ENCODE data around the gene NOSIP. TPM values are rescaled to one million over a fixed set of nuclear protein-coding genes. Genes with fewer than 3 reads are reported as not detected.

Gene NOSIP
- total RNA-seq, 2 donors from 2014 or later: 58.0 to 62.3 TPM

GRCh38 chr19:49614096-49614833, 33.9 kb upstream of the NOSIP start:
- no peaks in the 10 kb centered on the region for H3K4me1 ChIP-seq (ENCODE audit: control insufficient read depth, insufficient read depth, low read length)
- Mint-ChIP-seq H3K27ac (no peak overlapping the region), H3K27me3 (ENCODE audit: insufficient read depth) (no peaks in the 10 kb centered on the region), H3K36me3 (ENCODE audit: low read depth) (peaks cover 77% of the 10 kb centered on the region), H3K9me3 (no peaks in the 10 kb centered on the region), H3K4me1 (no peaks in the 10 kb centered on the region), H3K4me3 (no peak overlapping the region)
- H3K36me3 ChIP-seq (ENCODE audit: control insufficient read depth, insufficient read depth, low read length): peaks cover 69% of the 10 kb centered on the region
- 96 to 97% methylated on average over 11 to 19 of the region's 19 CpGs for WGBS, 2 experiments (ENCODE audit: insufficient coverage in 1 of 2, insufficient read length in 1 of 2)
- TF ChIP-seq CTCF (conservative IDR thresholded peaks at IDR 0.05): no peak
- no peaks in the 10 kb centered on the region for H3K27me3 ChIP-seq (ENCODE audit: control insufficient read depth, insufficient read depth, low read length, poor library complexity, severe bottlenecking)
- H3K9me3 ChIP-seq (ENCODE audit: control insufficient read depth, low read length): no peaks in the 10 kb centered on the region
- H3K27ac ChIP-seq (ENCODE audit: low read depth, low read length): no peak overlapping the region
- no peak overlapping the region for H3K9ac ChIP-seq (ENCODE audit: extremely low read depth, low read length, poor library complexity, severe bottlenecking)
- DNase-seq: no peak
- H3K4me3 ChIP-seq (ENCODE audit: low read length): no peak overlapping the region

DNA sequence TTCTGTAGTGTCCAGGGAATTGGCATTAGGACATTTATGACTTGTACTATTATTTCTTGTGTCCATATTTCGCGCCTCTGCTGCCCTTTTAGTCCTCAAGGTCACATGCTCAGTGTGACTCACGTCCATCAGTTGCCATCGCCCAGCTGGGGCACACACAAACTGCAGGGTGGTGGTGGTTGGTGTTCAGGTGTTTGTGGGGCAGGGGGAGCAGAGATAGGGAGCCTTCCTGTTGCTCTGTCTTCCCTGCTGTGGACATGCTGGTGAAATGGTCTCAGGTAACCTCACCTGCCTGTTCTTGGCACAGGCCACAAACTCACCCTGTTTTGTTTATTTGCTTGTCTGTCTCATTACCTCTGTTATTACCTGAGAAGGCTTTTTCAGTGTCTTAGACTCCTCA, 33.0 kb upstream of the NOSIP start:
- H3K27ac Mint-ChIP-seq: peak overlapping the region; percentile 41
- H3K27me3 ChIP-seq (ENCODE audit: control insufficient read depth, insufficient read depth, low read length, poor library complexity, severe bottlenecking): no peaks in the 10 kb centered on the region
- H3K4me1 Mint-ChIP-seq: no peaks in the 10 kb centered on the region
- H3K9me3 Mint-ChIP-seq: no peaks in the 10 kb centered on the region
- H3K27me3 Mint-ChIP-seq (ENCODE audit: insufficient read depth): no peaks in the 10 kb centered on the region
- no peak overlapping the region for H3K4me3 ChIP-seq (ENCODE audit: low read length)
- H3K9ac ChIP-seq (ENCODE audit: extremely low read depth, low read length, poor library complexity, severe bottlenecking): no peak overlapping the region
- H3K27ac ChIP-seq (ENCODE audit: low read depth, low read length): no peak overlapping the region
- 97 to 100% methylated on average over 2 to 4 of the region's 4 CpGs for WGBS, 2 experiments (ENCODE audit: insufficient coverage in 1 of 2, insufficient read length in 1 of 2)
- peaks cover 80% of the 10 kb centered on the region for H3K36me3 Mint-ChIP-seq (ENCODE audit: low read depth)
- no peak for DNase-seq
- H3K9me3 ChIP-seq (ENCODE audit: control insufficient read depth, low read length): no peaks in the 10 kb centered on the region
- no peak for TF ChIP-seq CTCF (conservative IDR thresholded peaks at IDR 0.05)
- H3K4me3 Mint-ChIP-seq: no peak overlapping the region
- H3K4me1 ChIP-seq (ENCODE audit: control insufficient read depth, insufficient read depth, low read length): no peaks in the 10 kb centered on the region
- H3K36me3 ChIP-seq (ENCODE audit: control insufficient read depth, insufficient read depth, low read length): peaks cover 71% of the 10 kb centered on the region

- Histone ChIP-seq H3K27ac (ENCODE audit: low read depth, low read length) (no peak overlapping the region), H3K36me3 (ENCODE audit: control insufficient read depth, insufficient read depth, low read length) (peaks cover 70% of the 10 kb centered on the region), H3K9ac (ENCODE audit: extremely low read depth, low read length, poor library complexity, severe bottlenecking) (no peak overlapping the region), H3K4me1 (ENCODE audit: control insufficient read depth, insufficient read depth, low read length) (no peaks in the 10 kb centered on the region), H3K27me3 (ENCODE audit: control insufficient read depth, insufficient read depth, low read length, poor library complexity, severe bottlenecking) (no peaks in the 10 kb centered on the region), H3K9me3 (ENCODE audit: control insufficient read depth, low read length) (no peaks in the 10 kb centered on the region), H3K4me3 (ENCODE audit: low read length) (no peak overlapping the region)
- H3K9me3 Mint-ChIP-seq: no peaks in the 10 kb centered on the region
- H3K4me3 Mint-ChIP-seq: no peak overlapping the region
- no peaks in the 10 kb centered on the region for H3K4me1 Mint-ChIP-seq
- peaks cover 69% of the 10 kb centered on the region for H3K36me3 Mint-ChIP-seq (ENCODE audit: low read depth)
- no peak for DNase-seq
- no peaks in the 10 kb centered on the region for H3K27me3 Mint-ChIP-seq (ENCODE audit: insufficient read depth)
- TF ChIP-seq CTCF (conservative IDR thresholded peaks at IDR 0.05): no peak
- WGBS, 2 experiments (ENCODE audit: insufficient coverage in 1 of 2, insufficient read length in 1 of 2): 91 to 95% methylated on average over 4 to 12 of the region's 12 CpGs
- H3K27ac Mint-ChIP-seq: no peak overlapping the region
These were observed 29.2 kb upstream of the NOSIP start for GRCh38 chr19:49609499-49610092.

Data from endodermal cell (in vitro differentiated cells).